NCI-H128 (cell line): Measurements from ENCODE around the gene P2RX1.
"Not testable (repeated sequence)": the region's sequence is repeated elsewhere in the genome, so short reads cannot be mapped to it uniquely, and the experiment has no call there.

Source experiments
- DNase-seq: peaks from one replicate; lab custom pipeline; 2025; ENCODE audit not compliant: unreplicated experiment; lab: John Stamatoyannopoulos, UW

Gene P2RX1

GRCh38 chr17:3861761-3862681, 54.2 kb downstream of the P2RX1 start:
- no peak for DNase-seq

- DNase-seq = no peak
Measured at GRCh38 chr17:3860939-3861700, 55.1 kb downstream of the P2RX1 start.

DNA sequence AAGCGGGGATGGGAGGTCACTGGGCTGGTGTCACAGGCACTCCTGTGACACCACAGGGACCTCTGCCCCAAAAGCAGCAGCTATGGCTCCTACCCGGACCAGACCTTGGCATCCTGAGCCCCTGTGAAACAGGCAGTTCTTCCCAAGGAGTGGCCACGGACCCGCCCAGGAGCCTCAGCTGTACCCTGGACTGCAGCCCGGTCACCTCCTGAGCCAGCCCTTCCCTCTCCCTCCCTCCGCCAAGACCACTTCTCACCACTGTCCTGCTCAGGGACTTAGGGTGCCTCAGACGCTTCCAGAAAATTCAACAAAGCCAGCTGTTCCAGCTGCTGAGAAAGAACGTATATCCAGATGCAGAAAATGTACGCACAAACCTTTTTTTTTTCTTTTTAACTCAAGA, 56.3 kb downstream of the P2RX1 start:
- DNase-seq = no peak

GRCh38 chr17:3857261-3858105, 58.8 kb downstream of the P2RX1 start:
- DNase-seq = no peak

DNA sequence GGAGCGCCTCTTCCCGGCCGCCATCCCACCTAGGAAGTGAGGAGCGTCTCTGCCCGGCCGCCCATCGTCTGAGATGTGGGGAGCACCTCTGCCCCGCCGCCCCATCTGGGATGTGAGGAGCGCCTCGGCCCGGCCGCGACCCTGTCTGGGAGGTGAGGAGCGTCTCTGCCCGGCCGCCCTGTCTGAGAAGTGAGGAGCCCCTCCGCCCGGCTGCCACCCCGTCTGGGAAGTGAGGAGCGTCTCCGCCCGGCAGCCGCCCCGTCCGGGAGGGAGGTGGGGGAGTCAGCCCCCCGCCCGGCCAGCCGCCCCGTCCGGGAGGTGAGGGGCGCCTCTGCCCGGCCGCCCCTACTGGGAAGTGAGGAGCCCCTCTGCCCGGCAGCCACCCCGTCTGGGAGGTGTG, 62.1 kb downstream of the P2RX1 start:
- not testable (repeated sequence) for DNase-seq

GRCh38 chr17:3852561-3852960, 63.7 kb downstream of the P2RX1 start:
- DNase-seq = no peak

DNA sequence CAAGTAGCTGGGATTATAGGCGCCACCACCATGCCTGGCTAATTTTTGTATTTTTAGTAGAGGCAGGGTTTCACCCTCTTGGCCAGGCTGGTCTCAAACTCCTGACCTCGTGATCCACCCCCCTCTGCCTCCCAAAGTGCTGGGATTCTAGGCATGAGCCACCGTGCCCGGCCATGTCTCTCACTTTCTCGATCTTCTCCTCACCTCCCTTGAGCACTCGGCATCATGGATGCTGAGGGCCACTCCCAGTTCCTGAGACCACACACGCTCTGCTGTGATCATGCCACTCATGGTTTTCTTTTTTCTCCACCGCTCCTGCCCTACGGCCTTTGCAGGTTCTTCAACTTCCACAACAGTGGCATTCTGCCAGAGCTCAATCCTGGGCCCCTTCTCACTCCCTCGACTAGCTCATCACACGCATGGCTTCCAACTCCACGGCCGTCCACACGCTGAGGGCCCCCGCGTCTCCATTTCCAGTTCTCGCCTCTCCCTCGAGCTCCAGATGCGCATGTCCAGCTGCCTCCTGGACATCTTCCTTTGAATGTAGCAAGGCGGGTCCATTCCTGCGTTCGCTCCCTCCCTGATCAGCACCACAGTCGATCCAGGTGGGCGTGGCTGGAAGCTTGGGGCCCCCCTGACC, 64.7 kb downstream of the P2RX1 start:
- no peak for DNase-seq

DNA sequence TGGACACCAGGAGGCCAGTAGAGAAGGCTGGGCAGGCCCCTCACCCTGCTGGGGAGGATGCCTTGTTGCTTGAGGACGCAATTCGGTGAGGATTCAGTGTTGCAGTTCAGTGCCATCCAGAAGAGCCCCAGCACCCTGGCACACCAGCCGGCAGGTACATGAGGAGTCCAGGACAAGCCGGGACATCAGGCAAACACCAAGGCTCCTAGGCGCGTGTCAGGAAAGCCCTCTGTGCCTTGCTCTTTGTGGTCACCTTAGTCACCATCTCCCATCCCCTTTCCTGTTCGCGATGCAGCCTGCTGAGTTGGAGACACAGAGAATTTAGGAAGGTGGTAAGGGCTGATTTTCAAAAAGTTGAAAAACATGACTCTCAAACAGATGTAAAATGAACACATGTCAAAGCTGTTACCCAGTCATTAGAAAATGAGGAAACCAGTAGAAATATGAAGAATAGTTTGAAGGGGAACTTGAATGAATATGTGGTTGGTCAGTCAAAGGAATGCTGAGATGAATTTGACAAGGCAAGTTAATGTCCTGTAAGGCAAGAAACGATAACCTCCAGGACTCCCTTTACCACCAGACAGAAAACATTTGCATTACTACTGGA, 67.9 kb downstream of the P2RX1 start:
- no peak for DNase-seq

DNA sequence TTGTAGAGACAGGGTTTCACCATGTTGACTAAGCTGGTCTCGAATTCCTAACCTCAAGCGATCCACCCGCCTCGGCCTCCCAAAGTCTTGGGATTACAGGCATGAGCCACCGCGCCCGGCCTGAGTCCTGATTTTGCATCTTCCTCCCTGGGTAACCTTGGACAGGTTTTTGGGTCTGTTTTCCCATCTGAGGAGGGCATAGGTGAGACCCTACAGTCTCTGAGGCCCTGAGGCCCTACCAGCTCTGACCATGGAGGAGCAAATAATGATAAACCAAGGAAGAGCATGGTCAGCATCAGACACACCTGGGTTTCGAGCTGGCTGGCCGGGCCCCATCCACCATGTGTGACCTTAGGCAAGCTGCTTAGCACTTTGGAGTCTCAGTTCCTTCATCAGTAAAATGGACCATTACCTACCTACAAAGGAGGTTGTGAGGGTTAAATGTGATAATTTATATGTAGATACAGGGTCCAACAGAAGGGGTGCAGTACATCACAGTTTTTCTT, 69.0 kb downstream of the P2RX1 start:
- no peak for DNase-seq
